Measurements from ENCODE around the gene LEMD1. TPM values are rescaled to one million over a fixed set of nuclear protein-coding genes. Genes with fewer than 3 reads are reported as not detected.
"Not testable (repeated sequence)": the region's sequence is repeated elsewhere in the genome, so short reads cannot be mapped to it uniquely, and the experiment has no call there.

The LEMD1 gene
- total RNA-seq, 2 experiments from 2014 or later, result 0.78 TPM; not detected in 1

DNA sequence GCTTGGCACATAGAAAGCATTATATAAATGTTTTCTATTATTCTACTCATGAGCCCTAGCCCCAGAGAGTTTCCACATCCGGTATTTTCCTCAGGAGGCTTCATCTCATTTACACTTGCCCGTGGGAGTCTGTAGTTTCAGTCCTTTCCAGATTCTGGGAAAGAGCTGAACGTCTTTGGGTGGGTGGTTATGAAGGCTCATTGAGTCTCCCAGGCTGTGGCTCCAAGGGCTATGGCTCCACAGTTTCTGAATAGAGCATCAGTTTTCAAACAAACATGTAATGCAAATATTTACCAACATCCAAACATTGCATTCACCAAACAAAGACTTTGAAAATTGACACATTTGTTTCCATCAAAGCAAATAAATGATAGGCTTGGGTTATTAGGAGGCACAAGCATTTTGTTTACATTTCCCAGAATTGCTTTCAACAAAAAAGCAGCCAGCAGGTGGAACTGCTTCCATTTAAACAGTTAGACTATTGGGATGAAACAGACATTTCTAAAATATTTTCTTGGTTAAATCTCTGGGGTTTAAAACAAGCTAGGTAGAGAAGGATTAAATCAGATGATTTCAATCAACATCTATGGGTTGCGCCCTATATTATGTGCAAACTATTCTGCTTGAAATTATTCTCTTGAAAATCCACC lies 1.3 kb upstream of the LEMD1 start:
- Mint-ChIP-seq H3K9me3 (ENCODE audit: insufficient read depth) (no peaks in the 10 kb centered on the region), H3K4me1 (ENCODE audit: low read depth) (no peaks in the 10 kb centered on the region), H3K36me3 (ENCODE audit: low read depth) (no peaks in the 10 kb centered on the region), H3K27me3 (ENCODE audit: low read depth) (peaks cover 50% of the 10 kb centered on the region), H3K27ac (no peak overlapping the region), H3K4me3 (no peak overlapping the region)
- ATAC-seq (no peak), DNase-seq (no peak)
- ChIA-PET CTCF (interaction anchor here (1.0 to 4.7 kb wide), 3 partner anchors 9 to 152 kb away, joined by 3 to 29 read pairs (median 4); no protein-coding TSS in a partner anchor), POLR2A (interaction anchor here (1.2 kb wide), 1 partner anchor 9 kb away, joined by 5 read pairs; no protein-coding TSS in a partner anchor)

- peaks cover 47% of the 10 kb centered on the region for H3K27me3 Mint-ChIP-seq (ENCODE audit: low read depth)
- H3K4me3 Mint-ChIP-seq, result no peak overlapping the region
- no peaks in the 10 kb centered on the region for H3K36me3 Mint-ChIP-seq (ENCODE audit: low read depth)
- H3K4me1 Mint-ChIP-seq (ENCODE audit: low read depth), result no peaks in the 10 kb centered on the region
- CTCF ChIA-PET, result interaction anchor here (1.1 to 4.7 kb wide), 4 partner anchors 10 to 67 kb away, joined by 4 to 29 read pairs (median 8); no protein-coding TSS in a partner anchor
- no peak for ATAC-seq
- DNase-seq, result no peak
- no peak overlapping the region for H3K27ac Mint-ChIP-seq
- no peaks in the 10 kb centered on the region for H3K9me3 Mint-ChIP-seq (ENCODE audit: insufficient read depth)
- POLR2A ChIA-PET, result no interaction called here
Observed at GRCh38 chr1:205420938-205421337, 918 bp downstream of the LEMD1 start.

DNA sequence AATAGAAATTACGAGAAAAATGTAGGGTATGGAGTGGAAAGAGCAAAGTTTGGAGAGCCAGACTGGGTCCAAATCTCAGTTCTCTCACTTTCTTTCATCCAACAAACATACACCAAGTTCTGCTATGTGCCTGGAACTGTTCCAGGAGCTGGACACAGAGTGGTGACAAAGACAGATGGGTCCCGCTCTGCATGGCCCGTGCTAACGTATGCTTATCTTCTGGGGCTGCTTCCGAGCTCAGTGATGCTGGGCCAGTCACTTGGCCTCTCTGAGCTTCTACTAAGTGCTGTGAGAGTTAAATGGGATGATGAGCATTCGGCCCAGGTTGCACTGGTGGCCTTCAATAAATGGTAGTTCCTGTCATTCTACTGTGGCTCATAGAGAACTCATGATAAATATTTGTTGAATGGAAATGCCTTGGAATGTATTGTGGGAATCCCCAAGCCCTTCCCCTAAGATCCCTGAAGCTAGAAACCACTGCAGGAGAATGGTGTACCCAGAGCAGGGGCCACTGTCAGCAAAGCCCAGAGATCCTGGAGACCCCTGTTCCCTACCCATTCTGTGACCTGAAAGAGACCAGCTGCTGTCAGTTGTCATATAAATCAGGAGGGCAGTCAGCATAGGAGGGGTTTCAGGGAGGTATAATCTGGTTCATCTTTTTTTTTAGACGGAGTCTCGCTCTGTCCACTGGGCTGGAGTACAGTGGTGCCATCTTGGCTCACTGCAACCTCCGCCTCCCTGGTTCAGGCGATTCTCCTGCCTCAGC lies 3.8 kb downstream of the LEMD1 start:
- H3K27me3 Mint-ChIP-seq (ENCODE audit: low read depth), result peaks cover 35% of the 10 kb centered on the region
- no peak for DNase-seq
- H3K4me1 Mint-ChIP-seq (ENCODE audit: low read depth), result no peaks in the 10 kb centered on the region
- POLR2A ChIA-PET, result no interaction called here
- CTCF ChIA-PET, result interaction anchor here (1.0 to 2.9 kb wide), 3 partner anchors 12 to 67 kb away, joined by 4 to 10 read pairs (median 4); no protein-coding TSS in a partner anchor
- H3K4me3 Mint-ChIP-seq, result no peak overlapping the region
- no peaks in the 10 kb centered on the region for H3K9me3 Mint-ChIP-seq (ENCODE audit: insufficient read depth)
- no peaks in the 10 kb centered on the region for H3K36me3 Mint-ChIP-seq (ENCODE audit: low read depth)
- ATAC-seq, result no peak
- H3K27ac Mint-ChIP-seq, result no peak overlapping the region

- H3K4me3 Mint-ChIP-seq, result no peak overlapping the region
- no peak overlapping the region for H3K27ac Mint-ChIP-seq
- ChIA-PET POLR2A (no interaction called here), CTCF (interaction anchor here (1.3 to 2.1 kb wide), 6 partner anchors 15 to 108 kb away, joined by 3 to 14 read pairs (median 6); no protein-coding TSS in a partner anchor)
- no peaks in the 10 kb centered on the region for H3K9me3 Mint-ChIP-seq (ENCODE audit: insufficient read depth)
- H3K4me1 Mint-ChIP-seq (ENCODE audit: low read depth), result no peaks in the 10 kb centered on the region
- no peaks in the 10 kb centered on the region for H3K36me3 Mint-ChIP-seq (ENCODE audit: low read depth)
- no peak for DNase-seq
- ATAC-seq, result no peak
- H3K27me3 Mint-ChIP-seq (ENCODE audit: low read depth), result peaks cover 22% of the 10 kb centered on the region
Observed at GRCh38 chr1:205416322-205416721, 5.5 kb downstream of the LEMD1 start.

- H3K9me3 Mint-ChIP-seq (ENCODE audit: insufficient read depth), result no peaks in the 10 kb centered on the region
- no peak overlapping the region for H3K4me3 Mint-ChIP-seq
- H3K36me3 Mint-ChIP-seq (ENCODE audit: low read depth), result no peaks in the 10 kb centered on the region
- DNase-seq (no peak), ATAC-seq (no peak)
- H3K27ac Mint-ChIP-seq, result no peak overlapping the region
- peaks cover 4% of the 10 kb centered on the region for H3K4me1 Mint-ChIP-seq (ENCODE audit: low read depth)
- H3K27me3 Mint-ChIP-seq (ENCODE audit: low read depth), result peaks cover 20% of the 10 kb centered on the region
- POLR2A ChIA-PET, result no interaction called here
- CTCF ChIA-PET, result interaction anchor here (1.9 kb wide), 1 partner anchor 20 kb away, joined by 5 read pairs; no protein-coding TSS in a partner anchor
Observed at GRCh38 chr1:205410581-205411298, 11.1 kb downstream of the LEMD1 start.

DNA sequence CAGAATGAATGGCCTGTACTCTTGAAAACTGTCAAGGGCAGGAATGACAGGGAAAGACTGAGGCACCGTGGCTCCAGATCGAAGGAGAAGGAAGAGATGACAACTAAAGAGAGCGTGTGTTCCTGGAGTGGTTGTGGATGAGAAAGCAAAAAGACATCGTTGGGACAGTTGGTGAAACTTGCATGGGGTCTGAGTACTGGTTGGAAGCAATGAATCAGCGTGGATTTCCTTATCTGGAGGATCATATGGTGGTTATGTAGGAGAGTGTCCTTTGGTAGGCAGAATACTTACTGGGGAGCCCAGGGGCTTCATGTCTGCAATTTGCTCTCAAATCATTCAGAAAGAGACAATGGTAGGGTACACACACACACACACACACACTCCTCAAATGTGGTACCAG lies 13.9 kb downstream of the LEMD1 start:
- H3K36me3 Mint-ChIP-seq (ENCODE audit: low read depth), result no peaks in the 10 kb centered on the region
- peaks cover 4% of the 10 kb centered on the region for H3K4me1 Mint-ChIP-seq (ENCODE audit: low read depth)
- no peak overlapping the region for H3K4me3 Mint-ChIP-seq
- CTCF ChIA-PET, result interaction anchor here (1.3 to 4.2 kb wide), 2 partner anchors 12 to 77 kb away, joined by 4 to 14 read pairs; no protein-coding TSS in a partner anchor
- POLR2A ChIA-PET, result no interaction called here
- no peak for ATAC-seq
- no peak for DNase-seq
- no peaks in the 10 kb centered on the region for H3K9me3 Mint-ChIP-seq (ENCODE audit: insufficient read depth)
- no peak overlapping the region for H3K27ac Mint-ChIP-seq
- H3K27me3 Mint-ChIP-seq (ENCODE audit: low read depth), result peaks cover 20% of the 10 kb centered on the region

DNA sequence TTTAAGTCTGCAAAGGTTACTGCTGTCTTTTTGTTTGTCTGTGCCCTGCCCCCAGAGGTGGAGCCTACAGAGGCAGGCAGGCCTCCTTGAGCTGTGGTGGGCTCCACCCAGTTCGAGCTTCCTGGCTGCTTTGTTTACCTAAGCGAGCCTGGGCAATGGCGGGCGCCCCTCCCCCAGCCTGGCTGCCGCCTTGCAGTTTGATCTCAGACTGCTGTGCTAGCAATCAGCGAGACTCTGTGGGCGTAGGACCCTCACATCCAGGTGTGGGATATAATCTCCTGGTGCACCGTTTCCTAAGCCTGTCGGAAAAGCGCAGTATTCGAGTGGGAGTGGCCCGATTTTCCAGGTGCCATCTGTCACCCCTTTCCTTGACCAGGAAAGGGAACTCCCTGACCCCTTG lies 15.6 kb downstream of the LEMD1 start:
- CTCF ChIA-PET, result interaction anchor here (1.1 to 4.2 kb wide), 2 partner anchors 79 to 118 kb away, joined by 3 to 14 read pairs; no protein-coding TSS in a partner anchor
- POLR2A ChIA-PET; H3K27ac Mint-ChIP-seq; H3K36me3 Mint-ChIP-seq (ENCODE audit: low read depth); H3K9me3 Mint-ChIP-seq (ENCODE audit: insufficient read depth); H3K4me3 Mint-ChIP-seq; H3K4me1 Mint-ChIP-seq (ENCODE audit: low read depth); ATAC-seq; DNase-seq: not testable (repeated sequence)
- peaks cover 24% of the 10 kb centered on the region for H3K27me3 Mint-ChIP-seq (ENCODE audit: low read depth)

DNA sequence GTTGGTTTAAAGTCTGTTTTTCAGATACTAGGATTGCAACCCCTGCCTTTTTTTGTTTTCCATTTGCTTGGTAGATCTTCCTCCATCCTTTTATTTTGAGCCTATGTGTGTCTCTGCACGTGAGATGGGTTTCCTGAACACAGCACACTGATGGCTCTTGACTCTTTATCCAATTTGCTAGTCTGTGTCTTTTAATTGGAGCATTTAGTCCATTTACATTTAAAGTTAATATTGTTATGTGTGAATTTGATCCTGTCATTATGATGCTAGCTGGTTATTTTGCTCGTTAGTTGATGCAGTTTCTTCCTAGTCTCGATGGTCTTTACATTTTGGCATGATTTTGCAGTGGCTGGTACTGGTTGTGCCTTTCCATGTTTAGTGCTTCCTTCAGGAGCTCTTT lies 17.4 kb downstream of the LEMD1 start:
- H3K27me3 Mint-ChIP-seq (ENCODE audit: low read depth), result peaks cover 17% of the 10 kb centered on the region
- DNase-seq; H3K4me3 Mint-ChIP-seq; H3K4me1 Mint-ChIP-seq (ENCODE audit: low read depth); H3K27ac Mint-ChIP-seq; H3K36me3 Mint-ChIP-seq (ENCODE audit: low read depth); ATAC-seq; H3K9me3 Mint-ChIP-seq (ENCODE audit: insufficient read depth); CTCF ChIA-PET; POLR2A ChIA-PET: not testable (repeated sequence)

DNA sequence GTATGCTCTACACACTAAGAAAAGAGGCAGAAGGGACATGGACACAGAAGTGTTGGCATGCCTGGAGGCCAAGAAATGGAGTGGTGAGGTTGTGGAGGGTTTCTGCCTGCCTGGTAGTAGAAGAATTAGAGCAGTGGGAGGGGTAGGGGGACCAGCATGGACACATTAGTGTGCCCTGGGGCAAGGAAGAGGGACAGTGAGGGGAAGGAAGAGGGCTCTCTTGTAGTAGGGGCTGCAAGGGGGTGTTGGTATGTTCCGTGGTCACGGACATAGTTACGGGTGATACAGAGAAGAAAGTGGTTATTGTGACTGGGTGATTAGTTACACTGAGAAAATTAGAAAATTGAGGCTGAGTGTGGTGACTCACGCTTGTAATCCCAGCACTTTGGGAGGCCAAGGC lies 23.3 kb downstream of the LEMD1 start:
- ATAC-seq (no peak), DNase-seq (no peak)
- Mint-ChIP-seq H3K4me1 (ENCODE audit: low read depth) (no peaks in the 10 kb centered on the region), H3K36me3 (ENCODE audit: low read depth) (no peaks in the 10 kb centered on the region), H3K9me3 (ENCODE audit: insufficient read depth) (no peaks in the 10 kb centered on the region), H3K27me3 (ENCODE audit: low read depth) (peaks cover 22% of the 10 kb centered on the region), H3K4me3 (no peak overlapping the region), H3K27ac (no peak overlapping the region)
- ChIA-PET POLR2A (no interaction called here), CTCF (interaction anchor here (0.8 to 5.0 kb wide), 9 partner anchors 14 to 126 kb away, joined by 4 to 188 read pairs (median 5); no protein-coding TSS in a partner anchor)

DNA sequence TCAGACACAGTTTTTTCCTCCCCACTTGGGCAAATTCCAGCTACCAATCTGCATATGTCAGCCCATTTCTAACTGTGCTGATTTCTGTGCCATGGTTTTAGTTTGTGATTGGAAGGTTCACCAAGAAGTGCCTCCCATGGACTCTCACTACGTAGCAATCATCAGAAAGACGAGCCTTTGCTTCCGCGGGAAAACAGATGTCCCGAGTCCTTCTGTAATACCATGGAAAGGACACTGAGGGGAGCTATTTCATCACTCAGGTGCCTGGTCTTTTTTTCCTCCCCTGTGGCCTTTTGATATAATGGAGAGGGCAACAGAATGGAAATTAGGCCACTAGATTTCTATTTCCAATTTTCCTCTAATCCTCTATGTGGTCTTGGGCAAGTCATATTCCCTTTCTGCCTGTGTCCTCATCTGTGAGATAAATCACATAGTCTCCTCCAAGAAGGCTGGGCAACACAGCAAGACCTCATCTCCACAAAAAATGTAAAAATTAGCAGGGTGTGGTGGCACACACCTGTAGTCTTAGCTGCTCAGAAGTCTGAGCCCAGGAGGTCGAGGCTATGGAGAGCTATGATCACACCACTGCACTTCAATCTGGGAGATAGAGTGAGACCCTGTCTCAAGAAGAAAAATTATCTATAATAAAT lies 24.8 kb downstream of the LEMD1 start:
- H3K36me3 Mint-ChIP-seq (ENCODE audit: low read depth), result no peaks in the 10 kb centered on the region
- H3K27me3 Mint-ChIP-seq (ENCODE audit: low read depth), result peaks cover 23% of the 10 kb centered on the region
- POLR2A ChIA-PET, result interaction anchor here (1.1 kb wide), 1 partner anchor 59 kb away, joined by 3 read pairs; the partner anchor contains the start of gene BLACAT1
- ATAC-seq, result no peak
- H3K4me1 Mint-ChIP-seq (ENCODE audit: low read depth), result no peaks in the 10 kb centered on the region
- H3K4me3 Mint-ChIP-seq, result no peak overlapping the region
- no peaks in the 10 kb centered on the region for H3K9me3 Mint-ChIP-seq (ENCODE audit: insufficient read depth)
- DNase-seq, result peak; percentile 38
- no peak overlapping the region for H3K27ac Mint-ChIP-seq
- CTCF ChIA-PET, result interaction anchor here (0.6 to 5.0 kb wide), 24 partner anchors 10 to 262 kb away, joined by 3 to 188 read pairs (median 5); no protein-coding TSS in a partner anchor

DNA sequence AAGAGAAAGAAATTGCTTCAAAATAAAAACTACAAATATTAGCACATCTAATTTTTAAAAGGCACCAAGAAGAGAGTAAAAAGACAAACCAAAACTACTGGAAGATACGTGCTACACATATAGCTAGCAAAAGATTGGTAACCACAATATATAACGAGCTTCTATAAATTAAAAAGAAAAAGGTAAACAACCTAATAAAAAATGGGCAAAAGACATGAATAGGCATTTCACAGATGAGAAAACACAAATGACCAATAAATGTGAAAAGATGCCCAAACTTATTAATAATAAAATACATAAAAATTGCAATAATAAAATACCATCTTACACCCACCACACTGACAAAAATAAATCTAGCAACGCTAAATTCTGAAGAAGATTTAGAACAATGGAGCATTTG lies 26.2 kb downstream of the LEMD1 start:
- ChIA-PET CTCF (interaction anchor here (0.9 to 5.0 kb wide), 8 partner anchors 12 to 263 kb away, joined by 3 to 188 read pairs (median 10); no protein-coding TSS in a partner anchor), POLR2A (no interaction called here)
- Mint-ChIP-seq H3K36me3 (ENCODE audit: low read depth) (no peaks in the 10 kb centered on the region), H3K27me3 (ENCODE audit: low read depth) (peaks cover 25% of the 10 kb centered on the region), H3K27ac (no peak overlapping the region), H3K4me1 (ENCODE audit: low read depth) (no peaks in the 10 kb centered on the region), H3K4me3 (no peak overlapping the region), H3K9me3 (ENCODE audit: insufficient read depth) (no peaks in the 10 kb centered on the region)
- no peak for ATAC-seq
- no peak for DNase-seq

Measured in activated CD8-positive, alpha-beta T cell treated with anti-CD3 and anti-CD28 coated beads, Interleukin-2, amount 10 ng/mL, durations not matched to agents 7 days and 5 days (primary cell).